Suprapubic skin (tissue), 4 donors: Measurements from ENCODE around the gene CNFN. TPM values are rescaled to one million over a fixed set of nuclear protein-coding genes. Genes with fewer than 3 reads are reported as not detected.

Experiments
- DNase-seq, 2 donors: peaks; one replicate each; pipeline ENCODE4 v3.0.0-alpha.2; 2019; ENCODE audit warnings: low spot score in 2 of 2
- H3K27ac ChIP-seq: fragments of 200-600 bp; sonication (generic); one replicate; pipeline ENCODE4 v1.5.1; 2019
- H3K27me3 ChIP-seq: fragments of 200-600 bp; sonication (generic); one replicate; pipeline ENCODE4 v1.5.1; 2019
- H3K36me3 ChIP-seq: fragments of 200-600 bp; sonication (generic); one replicate; pipeline ENCODE4 v1.5.1; 2019
- H3K4me1 ChIP-seq: fragments of 200-600 bp; sonication (generic); one replicate; pipeline ENCODE4 v1.5.1; 2019
- H3K4me3 ChIP-seq: fragments of 200-600 bp; sonication (generic); one replicate; pipeline ENCODE4 v1.5.1; 2019; ENCODE audit warnings: mild to moderate bottlenecking
- H3K9me3 ChIP-seq: fragments of 200-600 bp; sonication (generic); one replicate; pipeline ENCODE4 v1.5.1; 2019
- EP300 ChIP-seq: sonication (generic); formaldehyde crosslinking; IDR thresholded peaks from one replicate; pipeline ENCODE4 v1.6.1; 2017; ENCODE audit warnings: antibody characterized with exemption
- POLR2A ChIP-seq, 2 donors: fragments of 450-650 bp; IDR thresholded peaks; one replicate each; pipeline ENCODE4 v1.6.1; 2017; ENCODE audit warnings: antibody characterized with exemption in 2 of 2, mild to moderate bottlenecking in 2 of 2, moderate library complexity in 2 of 2
- POLR2AphosphoS5 ChIP-seq, 3 donors: sonication (generic); formaldehyde crosslinking; IDR thresholded peaks; one replicate each; pipeline ENCODE4 v1.6.1; 2017; ENCODE audit warnings: antibody characterized with exemption in 3 of 3
- WGBS: methylation state at CpG from one replicate; pipeline ENCODE4 v1.1.5; 2018; 5-methylcytosine and 5-hydroxymethylcytosine counted together
- total RNA-seq, 4 donors: library from RNA; depleted of rRNA; stranded (reverse); fragments of >200 nt; gene quantifications; one replicate each; pipeline ENCODE4 v1.1.0, GENCODE V29; 2016
- TF ChIP-seq, protein P1 (sequence below), 2 donors: fragments of 200-600 bp in 1 of 2; fragments of 450-650 bp in 1 of 2; sonication (generic) in 1 of 2; IDR thresholded peaks; one replicate each; pipeline ENCODE4 v1.5.1; 2016 to 2019; ENCODE audit warnings: antibody characterized with exemption in 2 of 2, mild to moderate bottlenecking in 1 of 2, moderate library complexity in 1 of 2

CNFN gene
- total RNA-seq, 4 donors from 2014 or later: 52.9 to 364 (median 353) TPM

DNA sequence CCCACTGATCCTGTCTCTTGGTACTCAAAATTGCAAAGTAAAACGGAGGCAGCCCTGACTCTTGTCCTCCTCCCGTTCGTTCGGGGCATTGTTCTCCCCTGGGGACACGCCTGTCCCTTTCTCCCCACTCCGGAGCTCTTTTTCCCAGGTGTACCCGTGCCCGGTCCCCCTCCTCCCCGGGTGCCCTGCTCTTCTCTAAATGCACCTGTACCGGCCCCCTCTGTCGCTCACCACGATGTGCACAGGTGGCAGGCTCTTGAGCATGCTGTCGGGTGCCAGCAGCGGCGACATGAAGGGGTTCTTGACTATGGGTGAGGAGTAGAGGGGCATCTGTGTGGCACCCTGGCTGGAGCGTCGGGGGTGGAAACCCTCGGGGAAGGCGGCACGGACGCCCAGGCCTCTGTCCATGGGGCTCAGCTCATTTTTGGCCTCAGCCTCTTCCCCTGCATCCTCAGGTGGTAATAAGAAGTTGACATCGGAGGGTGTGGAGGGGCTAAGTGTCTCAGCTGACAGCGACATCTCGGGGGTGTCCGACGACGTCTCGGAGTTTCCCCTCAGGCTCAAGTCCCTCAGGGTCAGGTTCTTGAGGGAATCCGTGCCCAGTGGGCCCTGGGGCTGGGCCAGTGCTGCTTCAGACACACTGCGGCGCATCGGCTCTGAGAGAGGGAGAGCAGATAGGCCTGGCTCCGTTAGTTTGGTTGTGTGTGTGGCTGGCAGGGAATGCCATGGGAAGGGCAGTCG lies 12.4 kb upstream of the CNFN start:
- Histone ChIP-seq H3K36me3 (no peaks in the 10 kb centered on the region), H3K9me3 (no peaks in the 10 kb centered on the region), H3K27ac (no peak overlapping the region), H3K27me3 (no peaks in the 10 kb centered on the region), H3K4me1 (peaks cover 24% of the 10 kb centered on the region), H3K4me3 (peak overlapping the region; percentile 68)
- DNase-seq: no peak
- WGBS: 55% methylated on average over 18 of the region's 34 CpGs
- TF ChIP-seq POLR2AphosphoS5 (IDR thresholded peaks at IDR 0.05): no peak
- no peak for TF ChIP-seq EP300
- TF ChIP-seq, protein P1, sequence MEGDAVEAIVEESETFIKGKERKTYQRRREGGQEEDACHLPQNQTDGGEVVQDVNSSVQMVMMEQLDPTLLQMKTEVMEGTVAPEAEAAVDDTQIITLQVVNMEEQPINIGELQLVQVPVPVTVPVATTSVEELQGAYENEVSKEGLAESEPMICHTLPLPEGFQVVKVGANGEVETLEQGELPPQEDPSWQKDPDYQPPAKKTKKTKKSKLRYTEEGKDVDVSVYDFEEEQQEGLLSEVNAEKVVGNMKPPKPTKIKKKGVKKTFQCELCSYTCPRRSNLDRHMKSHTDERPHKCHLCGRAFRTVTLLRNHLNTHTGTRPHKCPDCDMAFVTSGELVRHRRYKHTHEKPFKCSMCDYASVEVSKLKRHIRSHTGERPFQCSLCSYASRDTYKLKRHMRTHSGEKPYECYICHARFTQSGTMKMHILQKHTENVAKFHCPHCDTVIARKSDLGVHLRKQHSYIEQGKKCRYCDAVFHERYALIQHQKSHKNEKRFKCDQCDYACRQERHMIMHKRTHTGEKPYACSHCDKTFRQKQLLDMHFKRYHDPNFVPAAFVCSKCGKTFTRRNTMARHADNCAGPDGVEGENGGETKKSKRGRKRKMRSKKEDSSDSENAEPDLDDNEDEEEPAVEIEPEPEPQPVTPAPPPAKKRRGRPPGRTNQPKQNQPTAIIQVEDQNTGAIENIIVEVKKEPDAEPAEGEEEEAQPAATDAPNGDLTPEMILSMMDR (IDR thresholded peaks at IDR 0.05): no peak
- no peak for TF ChIP-seq POLR2A (IDR thresholded peaks at IDR 0.05)

DNA sequence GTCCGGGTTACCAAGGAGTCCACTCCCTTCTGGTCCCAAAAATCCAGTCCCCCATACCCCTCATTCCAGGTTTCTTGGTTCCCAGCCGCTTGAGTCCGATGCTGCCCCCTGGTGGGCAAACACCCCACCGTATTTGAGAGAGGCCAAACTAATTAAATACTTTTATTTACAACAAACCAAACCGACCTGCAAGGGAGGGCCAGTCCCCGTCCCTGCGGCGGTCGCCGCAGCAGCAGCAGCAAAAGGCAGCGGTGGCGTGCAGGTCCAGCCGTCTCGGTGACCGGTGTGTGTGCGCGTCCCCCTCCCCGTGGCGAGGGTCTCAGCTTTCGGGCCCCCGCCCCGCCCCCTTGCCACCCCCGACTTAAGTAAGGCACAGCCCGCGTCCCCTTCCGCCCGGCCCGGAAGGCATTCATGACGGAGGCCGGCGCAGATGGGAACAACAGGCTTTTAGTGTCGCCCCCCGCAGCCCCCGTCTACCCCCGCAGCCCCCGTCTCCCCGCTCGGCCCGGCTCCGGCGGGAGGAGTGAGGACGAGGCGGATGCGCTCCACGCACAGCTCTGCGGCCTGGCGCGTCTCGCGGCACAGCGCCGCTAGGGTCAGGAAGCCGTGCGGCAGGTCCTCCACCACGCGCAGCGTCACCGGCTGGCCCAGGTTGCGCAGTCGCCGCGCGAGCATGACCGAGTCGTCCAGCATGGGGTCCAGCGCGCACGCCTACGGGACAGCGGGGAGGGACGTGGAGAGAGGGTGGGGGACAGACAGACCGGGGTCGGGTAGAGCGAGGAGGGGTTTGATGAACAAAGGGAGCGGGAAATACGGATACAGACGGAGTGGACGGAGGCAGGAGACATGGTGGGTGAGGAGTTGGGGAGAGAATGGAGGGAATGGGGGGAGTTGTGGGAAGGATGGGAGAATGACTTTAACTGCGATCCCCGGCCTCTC lies 11.5 kb upstream of the CNFN start:
- H3K36me3 ChIP-seq: no peaks in the 10 kb centered on the region
- peaks cover 30% of the 10 kb centered on the region for H3K4me1 ChIP-seq
- H3K4me3 ChIP-seq: peak overlapping the region; percentile 68
- no peaks in the 10 kb centered on the region for H3K9me3 ChIP-seq
- DNase-seq: peak; percentile 89 to 91
- H3K27ac ChIP-seq: peak overlapping the region; percentile 23
- no peak for TF ChIP-seq POLR2A (IDR thresholded peaks at IDR 0.05)
- TF ChIP-seq, protein P1 (IDR thresholded peaks at IDR 0.05): peak; percentile 69 to 71
- no peak for TF ChIP-seq POLR2AphosphoS5 (IDR thresholded peaks at IDR 0.05)
- TF ChIP-seq EP300: no peak
- H3K27me3 ChIP-seq: no peaks in the 10 kb centered on the region
- under 1% methylated on average over 46 of the region's 80 CpGs for WGBS

DNA sequence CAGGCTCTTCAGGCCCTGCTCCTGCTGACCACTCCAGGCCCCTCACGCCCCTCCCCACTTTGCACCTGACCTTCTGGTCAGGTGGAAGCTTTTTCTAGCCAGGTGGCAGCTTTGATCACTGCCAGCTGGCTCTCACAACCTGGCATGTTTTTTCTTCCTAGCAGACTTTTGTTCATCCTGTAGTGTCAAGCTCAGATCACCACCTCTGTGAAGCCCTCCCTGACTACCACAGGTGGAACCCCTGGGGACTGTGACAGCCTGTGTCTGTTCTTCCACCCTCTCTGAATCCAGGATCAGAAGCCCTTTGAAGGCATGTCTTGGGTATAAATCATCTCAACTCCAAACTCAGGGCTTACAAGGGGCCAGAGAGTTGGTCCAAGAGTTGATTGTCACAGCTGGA lies 10.3 kb upstream of the CNFN start:
- H3K4me3 ChIP-seq: no peak overlapping the region
- no peaks in the 10 kb centered on the region for H3K36me3 ChIP-seq
- DNase-seq: no peak
- TF ChIP-seq EP300: no peak
- TF ChIP-seq, protein P1 (IDR thresholded peaks at IDR 0.05): no peak
- TF ChIP-seq POLR2A (IDR thresholded peaks at IDR 0.05): no peak
- TF ChIP-seq POLR2AphosphoS5 (IDR thresholded peaks at IDR 0.05): no peak
- H3K9me3 ChIP-seq: no peaks in the 10 kb centered on the region
- H3K27me3 ChIP-seq: no peaks in the 10 kb centered on the region
- 93% methylated on average over 1 of the region's 1 CpG for WGBS
- H3K4me1 ChIP-seq: peaks cover 30% of the 10 kb centered on the region
- no peak overlapping the region for H3K27ac ChIP-seq

DNA sequence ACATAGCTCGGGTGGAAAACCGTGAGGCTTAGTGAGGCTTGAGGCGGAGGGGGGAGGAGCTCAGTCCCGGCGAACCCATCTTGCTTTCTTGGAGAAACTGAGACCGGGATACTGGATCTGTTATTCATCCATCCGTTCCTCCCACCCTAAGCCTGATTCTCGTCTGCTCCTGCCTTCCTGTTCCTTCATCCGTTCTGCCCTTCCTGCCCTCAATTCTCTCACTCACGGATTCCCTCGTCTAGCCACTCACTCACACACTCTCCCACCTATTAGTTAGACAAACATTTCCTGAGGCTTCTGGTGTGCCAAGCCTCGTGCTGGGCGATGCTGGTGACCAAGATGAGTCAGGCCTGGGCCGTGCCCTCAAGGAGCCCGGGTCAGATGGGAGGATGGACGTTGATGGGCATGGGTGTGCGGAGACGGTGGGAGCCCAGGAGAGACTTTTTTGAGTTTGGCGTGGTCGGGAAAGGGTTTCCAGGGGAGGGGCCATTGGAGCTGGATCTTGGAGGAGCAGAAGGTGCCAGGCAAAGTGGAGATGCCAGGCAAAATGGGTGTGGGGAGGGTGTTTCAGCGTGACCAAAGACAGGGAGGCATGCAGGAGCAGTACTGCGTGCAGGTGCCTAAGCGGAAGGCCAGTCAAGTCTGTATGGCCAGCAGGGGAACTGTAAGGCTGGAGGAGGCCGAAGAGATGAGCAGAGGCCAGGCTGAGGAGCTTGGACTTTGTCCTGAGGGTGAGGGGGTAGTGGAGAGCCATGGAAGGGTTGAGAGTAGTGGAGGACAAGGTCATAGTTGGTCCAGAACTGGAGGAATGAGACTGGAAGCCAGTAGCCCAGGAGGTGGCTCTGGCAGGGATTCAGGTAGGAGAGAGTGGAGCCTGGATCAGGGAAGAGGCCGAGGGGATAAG lies 7.4 kb upstream of the CNFN start:
- no peak for TF ChIP-seq EP300
- TF ChIP-seq, protein P1 (IDR thresholded peaks at IDR 0.05): no peak
- TF ChIP-seq POLR2AphosphoS5 (IDR thresholded peaks at IDR 0.05): no peak
- no peak for TF ChIP-seq POLR2A (IDR thresholded peaks at IDR 0.05)
- Histone ChIP-seq H3K4me1 (peaks cover 29% of the 10 kb centered on the region), H3K27ac (peak overlapping the region; percentile 85), H3K9me3 (no peaks in the 10 kb centered on the region), H3K4me3 (peak overlapping the region; percentile 47), H3K27me3 (no peaks in the 10 kb centered on the region), H3K36me3 (no peaks in the 10 kb centered on the region)
- WGBS: 19% methylated on average over 24 of the region's 25 CpGs
- no peak for DNase-seq
